Gastrocnemius medialis (tissue), 4 donors: ENCODE results near the gene EVC2. TPM values are rescaled to one million over a fixed set of nuclear protein-coding genes. Genes with fewer than 3 reads are reported as not detected.

Experiments
- ATAC-seq, 2 donors: fragments of 150-250 bp; one replicate each; pipeline ENCODE4 v1.9.1; 2016
- DNase-seq, 2 donors: peaks; one replicate each; pipeline ENCODE4 v3.0.0-alpha.2; 2019
- H3K27ac ChIP-seq, 4 donors: fragments of 200-600 bp; sonication (generic); 1 replicate in 1 of 4; 2 replicates in 3 of 4; pipeline ENCODE4 v1.5.1; 2016 to 2018; ENCODE audit warnings: mild to moderate bottlenecking in 2 of 4, moderate library complexity in 1 of 4
- H3K27me3 ChIP-seq, 3 donors: fragments of 200-600 bp; sonication (generic) in 2 of 3; 1 replicate in 1 of 3; 2 replicates in 2 of 3; pipeline versions ENCODE4 v1.5.1 to v1.6.0; 2016 to 2019; ENCODE audit warnings: mild to moderate bottlenecking in 1 of 3, moderate library complexity in 1 of 3
- H3K36me3 ChIP-seq, 2 donors: fragments of 200-600 bp; sonication (generic) in 1 of 2; one replicate each; pipeline ENCODE4 v1.5.1; 2017 to 2018
- H3K4me1 ChIP-seq, 2 donors: fragments of 200-600 bp; sonication (generic) in 1 of 2; one replicate each; pipeline ENCODE4 v1.5.1; 2016 to 2017; ENCODE audit warnings: mild to moderate bottlenecking in 2 of 2
- H3K4me3 ChIP-seq, 4 donors: fragments of 200-600 bp; sonication (generic) in 3 of 4; 1 replicate in 1 of 4; 2 replicates in 3 of 4; pipeline ENCODE4 v1.5.1; 2016 to 2019; ENCODE audit warnings: mild to moderate bottlenecking in 2 of 4
- H3K9me3 ChIP-seq, 3 donors: fragments of 200-600 bp; sonication (generic) in 2 of 3; 1 replicate in 1 of 3; 2 replicates in 2 of 3; pipeline ENCODE4 v1.5.1; 2016 to 2019
- POLR2A ChIP-seq, 2 donors: fragments of 450-650 bp; IDR thresholded peaks; one replicate each; pipeline ENCODE4 v1.6.1; 2017; ENCODE audit warnings: antibody characterized with exemption in 2 of 2, mild to moderate bottlenecking in 2 of 2, moderate library complexity in 2 of 2
- in situ Hi-C, 4 donors: fragments of 200-750 bp; cut with MboI; loops; one replicate each; pipeline versions ENCODE4 v1.15.0 to v1.8.0; 2017; ENCODE audit warnings: low sequenced_read_pairs in 4 of 4
- intact Hi-C: fragments of 100-400 bp; cut with DNase I; formaldehyde crosslinking; loops from one replicate; pipeline ENCODE4 v1.15.1; 2023; ENCODE audit warnings: low total_unique reads
- total RNA-seq, 4 donors: library from RNA; depleted of rRNA; stranded (reverse); fragments of >200 nt; gene quantifications; one replicate each; pipeline versions ENCODE4 v1.1.0 to v1.2.3, GENCODE V29; 2016
- TF ChIP-seq, protein P1 (sequence below), 5 experiments: fragments of 450-650 bp in 3 of 5; fragments of 200-600 bp in 2 of 5; sonication (generic) in 2 of 5; IDR thresholded peaks in 4 of 5; conservative IDR thresholded peaks in 1 of 5; 1 replicate in 4 of 5; 2 replicates in 1 of 5; pipeline ENCODE4 v1.5.1; 2016 to 2019; ENCODE audit warnings: antibody characterized with exemption in 5 of 5, mild to moderate bottlenecking in 3 of 5, moderate library complexity in 3 of 5

Gene EVC2
- total RNA-seq, 4 donors from 2014 or later = 0.62 to 1.7 (median 1.5) TPM

DNA sequence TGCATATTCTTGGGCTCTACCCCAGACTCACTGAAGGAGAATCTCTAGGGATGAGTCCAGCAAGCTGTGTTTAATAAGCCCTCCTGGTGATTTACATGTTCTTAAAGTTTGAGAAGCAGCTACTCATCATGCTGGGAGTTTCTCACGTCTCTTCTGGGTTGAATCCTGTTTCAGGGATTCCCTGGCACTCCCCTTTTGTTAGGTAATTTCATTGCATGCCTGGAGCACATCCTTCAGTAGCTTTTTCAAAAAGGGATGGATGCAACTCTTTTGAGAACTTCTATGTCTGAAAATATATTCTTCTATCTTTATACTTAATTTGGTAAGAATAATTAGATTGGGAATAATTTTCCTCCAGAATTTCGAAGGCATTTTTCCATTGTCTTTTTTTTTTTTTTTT is 7.0 kb upstream of the EVC2 start:
- no peak for TF ChIP-seq POLR2A (IDR thresholded peaks at IDR 0.05)
- TF ChIP-seq, protein P1, sequence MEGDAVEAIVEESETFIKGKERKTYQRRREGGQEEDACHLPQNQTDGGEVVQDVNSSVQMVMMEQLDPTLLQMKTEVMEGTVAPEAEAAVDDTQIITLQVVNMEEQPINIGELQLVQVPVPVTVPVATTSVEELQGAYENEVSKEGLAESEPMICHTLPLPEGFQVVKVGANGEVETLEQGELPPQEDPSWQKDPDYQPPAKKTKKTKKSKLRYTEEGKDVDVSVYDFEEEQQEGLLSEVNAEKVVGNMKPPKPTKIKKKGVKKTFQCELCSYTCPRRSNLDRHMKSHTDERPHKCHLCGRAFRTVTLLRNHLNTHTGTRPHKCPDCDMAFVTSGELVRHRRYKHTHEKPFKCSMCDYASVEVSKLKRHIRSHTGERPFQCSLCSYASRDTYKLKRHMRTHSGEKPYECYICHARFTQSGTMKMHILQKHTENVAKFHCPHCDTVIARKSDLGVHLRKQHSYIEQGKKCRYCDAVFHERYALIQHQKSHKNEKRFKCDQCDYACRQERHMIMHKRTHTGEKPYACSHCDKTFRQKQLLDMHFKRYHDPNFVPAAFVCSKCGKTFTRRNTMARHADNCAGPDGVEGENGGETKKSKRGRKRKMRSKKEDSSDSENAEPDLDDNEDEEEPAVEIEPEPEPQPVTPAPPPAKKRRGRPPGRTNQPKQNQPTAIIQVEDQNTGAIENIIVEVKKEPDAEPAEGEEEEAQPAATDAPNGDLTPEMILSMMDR (IDR thresholded peaks at IDR 0.05 in 4 of 5, conservative IDR thresholded peaks at IDR 0.05 in 1 of 5) = no peak
- ATAC-seq (no peak), DNase-seq (no peak)
- no peaks in the 10 kb centered on the region for H3K4me1 ChIP-seq
- H3K4me3 ChIP-seq = no peak overlapping the region
- peaks cover 0 to 7% (median 3%) of the 10 kb centered on the region in 3 donors for H3K27me3 ChIP-seq
- H3K9me3 ChIP-seq = no peaks in the 10 kb centered on the region
- H3K36me3 ChIP-seq = no peaks in the 10 kb centered on the region
- in situ Hi-C loops (no loop called here), intact Hi-C loops (no loop called here)
- no peak overlapping the region for H3K27ac ChIP-seq

DNA sequence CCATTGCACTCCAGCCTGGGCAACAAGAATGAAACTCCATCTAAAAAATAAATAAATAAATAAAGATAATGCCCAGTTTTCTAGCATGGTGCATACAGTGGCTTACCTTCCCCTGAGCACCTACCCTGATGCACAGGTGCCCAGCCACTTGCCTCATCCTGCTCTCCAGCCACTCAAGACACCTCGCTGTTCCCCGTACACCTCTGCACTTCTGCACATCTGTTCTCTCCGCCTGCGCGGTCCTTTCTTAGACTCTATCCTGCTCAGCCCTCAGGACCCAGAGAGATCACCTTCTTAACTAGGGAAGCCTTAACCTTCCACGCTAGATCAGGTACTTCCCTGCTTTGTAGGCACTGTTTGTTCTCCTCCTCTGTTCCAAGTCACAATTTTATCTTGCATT is 5.5 kb upstream of the EVC2 start:
- Histone ChIP-seq H3K9me3 (no peaks in the 10 kb centered on the region), H3K27ac (no peak overlapping the region), H3K36me3 (no peaks in the 10 kb centered on the region), H3K4me1 (no peaks in the 10 kb centered on the region), H3K27me3 (peaks cover 3 to 13% (median 6%) of the 10 kb centered on the region in 3 donors), H3K4me3 (no peak overlapping the region)
- ATAC-seq = no peak
- TF ChIP-seq, protein P1 (IDR thresholded peaks at IDR 0.05 in 4 of 5, conservative IDR thresholded peaks at IDR 0.05 in 1 of 5) = no peak
- TF ChIP-seq POLR2A (IDR thresholded peaks at IDR 0.05) = no peak
- no peak for DNase-seq
- in situ Hi-C loops = no loop called here
- intact Hi-C loops = loop anchor here (5.0 kb wide), 1 partner anchor 33 kb away; no protein-coding TSS in a partner anchor

DNA sequence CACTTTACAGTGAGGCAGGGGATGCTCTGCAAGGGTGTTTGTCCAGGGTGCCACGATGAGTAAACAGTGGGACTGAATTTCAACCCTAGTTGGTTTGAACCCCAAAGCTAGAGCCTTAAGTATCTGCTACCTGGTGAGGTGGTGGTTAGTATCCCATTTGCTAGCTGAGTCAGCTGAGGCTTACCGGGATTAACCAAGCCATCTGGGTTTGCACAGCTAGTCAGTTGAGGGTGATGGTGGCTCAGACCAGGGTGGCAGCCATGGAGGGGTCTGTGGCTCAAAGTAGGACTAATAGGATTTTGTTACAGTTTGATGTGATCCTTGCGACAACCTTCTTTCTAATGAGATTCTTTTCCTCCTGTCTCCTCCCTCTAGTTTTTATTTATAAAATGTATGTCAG is 4.6 kb upstream of the EVC2 start:
- Histone ChIP-seq H3K27ac (no peak overlapping the region), H3K9me3 (no peaks in the 10 kb centered on the region), H3K4me1 (no peaks in the 10 kb centered on the region), H3K27me3 (peaks cover 6 to 21% (median 8%) of the 10 kb centered on the region in 3 donors), H3K36me3 (no peaks in the 10 kb centered on the region), H3K4me3 (no peak overlapping the region)
- no peak for ATAC-seq
- no peak for DNase-seq
- in situ Hi-C loops (no loop called here), intact Hi-C loops (loop anchor here (5.0 kb wide), 1 partner anchor 34 kb away; no protein-coding TSS in a partner anchor)
- no peak for TF ChIP-seq POLR2A (IDR thresholded peaks at IDR 0.05)
- TF ChIP-seq, protein P1 (IDR thresholded peaks at IDR 0.05 in 4 of 5, conservative IDR thresholded peaks at IDR 0.05 in 1 of 5) = no peak

DNA sequence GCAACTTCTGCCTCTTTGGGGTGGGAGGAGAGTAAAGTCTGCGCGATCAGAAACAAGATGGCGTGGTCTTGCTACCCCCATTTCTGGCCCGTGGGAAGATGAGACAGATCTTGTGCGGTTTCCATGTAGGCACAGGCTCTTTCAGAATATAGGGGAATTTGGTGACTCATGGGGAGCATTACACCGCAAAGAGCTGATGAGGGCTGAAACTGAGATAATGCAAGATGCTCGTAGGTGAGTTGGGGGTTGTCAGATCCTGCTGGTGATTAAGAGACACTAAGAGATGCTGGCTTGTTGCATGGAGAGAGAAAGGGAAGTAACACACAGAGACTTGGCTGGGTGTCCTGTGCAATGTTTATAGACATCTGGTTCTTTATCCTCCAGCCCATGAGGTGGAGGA is 4.2 kb upstream of the EVC2 start:
- in situ Hi-C loops = no loop called here
- TF ChIP-seq POLR2A (IDR thresholded peaks at IDR 0.05) = no peak
- TF ChIP-seq, protein P1 (IDR thresholded peaks at IDR 0.05 in 4 of 5, conservative IDR thresholded peaks at IDR 0.05 in 1 of 5) = no peak
- Histone ChIP-seq H3K36me3 (no peaks in the 10 kb centered on the region), H3K4me1 (no peaks in the 10 kb centered on the region), H3K27me3 (peaks cover 6 to 23% (median 8%) of the 10 kb centered on the region in 3 donors), H3K4me3 (no peak overlapping the region), H3K27ac (no peak overlapping the region), H3K9me3 (no peaks in the 10 kb centered on the region)
- no peak for ATAC-seq
- intact Hi-C loops = loop anchor here (5.0 kb wide), 1 partner anchor 35 kb away; no protein-coding TSS in a partner anchor
- no peak for DNase-seq
